LNCAP (cell line): Measurements from ENCODE around the gene EMC9.

Experiments used
- TF ChIP-seq, protein P1 (sequence below): fragments of 450-650 bp; IDR thresholded peaks from 2 replicates; pipeline ENCODE4 v1.5.1; 2017; ENCODE audit warnings: mild to moderate bottlenecking

The EMC9 gene, protein sequence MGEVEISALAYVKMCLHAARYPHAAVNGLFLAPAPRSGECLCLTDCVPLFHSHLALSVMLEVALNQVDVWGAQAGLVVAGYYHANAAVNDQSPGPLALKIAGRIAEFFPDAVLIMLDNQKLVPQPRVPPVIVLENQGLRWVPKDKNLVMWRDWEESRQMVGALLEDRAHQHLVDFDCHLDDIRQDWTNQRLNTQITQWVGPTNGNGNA

GRCh38 chr14:24141097-24141880 lies at the start of gene EMC9:
Gene EMC9, minus strand, starts transcription at chr14:24141591. Its CDS starts 287 bp downstream, at chr14:24141304.
- TF ChIP-seq, protein P1, sequence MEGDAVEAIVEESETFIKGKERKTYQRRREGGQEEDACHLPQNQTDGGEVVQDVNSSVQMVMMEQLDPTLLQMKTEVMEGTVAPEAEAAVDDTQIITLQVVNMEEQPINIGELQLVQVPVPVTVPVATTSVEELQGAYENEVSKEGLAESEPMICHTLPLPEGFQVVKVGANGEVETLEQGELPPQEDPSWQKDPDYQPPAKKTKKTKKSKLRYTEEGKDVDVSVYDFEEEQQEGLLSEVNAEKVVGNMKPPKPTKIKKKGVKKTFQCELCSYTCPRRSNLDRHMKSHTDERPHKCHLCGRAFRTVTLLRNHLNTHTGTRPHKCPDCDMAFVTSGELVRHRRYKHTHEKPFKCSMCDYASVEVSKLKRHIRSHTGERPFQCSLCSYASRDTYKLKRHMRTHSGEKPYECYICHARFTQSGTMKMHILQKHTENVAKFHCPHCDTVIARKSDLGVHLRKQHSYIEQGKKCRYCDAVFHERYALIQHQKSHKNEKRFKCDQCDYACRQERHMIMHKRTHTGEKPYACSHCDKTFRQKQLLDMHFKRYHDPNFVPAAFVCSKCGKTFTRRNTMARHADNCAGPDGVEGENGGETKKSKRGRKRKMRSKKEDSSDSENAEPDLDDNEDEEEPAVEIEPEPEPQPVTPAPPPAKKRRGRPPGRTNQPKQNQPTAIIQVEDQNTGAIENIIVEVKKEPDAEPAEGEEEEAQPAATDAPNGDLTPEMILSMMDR, result no peak

DNA sequence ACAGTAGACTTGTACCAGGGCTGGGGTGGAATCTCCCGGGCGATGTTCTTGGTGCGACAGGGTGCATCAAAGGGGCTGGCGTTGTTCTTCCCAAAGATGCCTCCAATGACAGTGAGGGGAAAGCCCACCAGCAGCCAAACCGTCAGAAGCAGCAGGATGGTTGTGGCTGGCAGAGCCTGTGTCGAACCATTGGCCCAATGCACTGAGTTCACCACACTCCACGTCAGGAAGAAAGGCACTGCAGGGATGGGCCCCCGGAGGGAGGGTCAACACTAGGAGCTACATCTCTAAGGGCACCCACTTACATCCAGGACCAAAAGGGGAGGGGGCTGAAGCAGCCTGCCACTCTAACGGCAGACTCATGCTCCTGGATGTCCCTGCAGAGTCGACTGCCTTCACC lies 49.0 kb upstream of the EMC9 start:
- TF ChIP-seq, protein P1, result no peak

DNA sequence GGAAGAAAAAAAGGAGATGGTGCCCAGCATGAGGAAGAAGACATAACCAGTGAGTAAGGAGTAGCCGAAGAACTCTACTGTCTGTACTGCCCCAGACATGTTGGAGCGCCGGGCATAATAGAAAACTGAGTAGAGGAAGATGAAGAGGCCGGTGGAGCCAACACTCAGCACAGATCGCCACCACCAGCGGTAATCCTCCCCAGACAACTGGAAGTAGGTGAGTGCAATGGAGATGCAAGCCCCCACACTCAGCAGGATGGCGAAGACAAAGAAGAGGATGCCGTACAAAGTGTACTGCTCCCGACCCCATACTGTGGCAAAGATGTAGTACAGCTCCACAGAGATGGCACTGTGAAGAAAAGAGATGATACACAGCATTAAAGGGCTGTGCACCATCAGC lies 48.1 kb upstream of the EMC9 start:
- TF ChIP-seq, protein P1, result no peak

GRCh38 chr14:24189059-24189375 lies 47.6 kb upstream of the EMC9 start:
- TF ChIP-seq, protein P1, result no peak

DNA sequence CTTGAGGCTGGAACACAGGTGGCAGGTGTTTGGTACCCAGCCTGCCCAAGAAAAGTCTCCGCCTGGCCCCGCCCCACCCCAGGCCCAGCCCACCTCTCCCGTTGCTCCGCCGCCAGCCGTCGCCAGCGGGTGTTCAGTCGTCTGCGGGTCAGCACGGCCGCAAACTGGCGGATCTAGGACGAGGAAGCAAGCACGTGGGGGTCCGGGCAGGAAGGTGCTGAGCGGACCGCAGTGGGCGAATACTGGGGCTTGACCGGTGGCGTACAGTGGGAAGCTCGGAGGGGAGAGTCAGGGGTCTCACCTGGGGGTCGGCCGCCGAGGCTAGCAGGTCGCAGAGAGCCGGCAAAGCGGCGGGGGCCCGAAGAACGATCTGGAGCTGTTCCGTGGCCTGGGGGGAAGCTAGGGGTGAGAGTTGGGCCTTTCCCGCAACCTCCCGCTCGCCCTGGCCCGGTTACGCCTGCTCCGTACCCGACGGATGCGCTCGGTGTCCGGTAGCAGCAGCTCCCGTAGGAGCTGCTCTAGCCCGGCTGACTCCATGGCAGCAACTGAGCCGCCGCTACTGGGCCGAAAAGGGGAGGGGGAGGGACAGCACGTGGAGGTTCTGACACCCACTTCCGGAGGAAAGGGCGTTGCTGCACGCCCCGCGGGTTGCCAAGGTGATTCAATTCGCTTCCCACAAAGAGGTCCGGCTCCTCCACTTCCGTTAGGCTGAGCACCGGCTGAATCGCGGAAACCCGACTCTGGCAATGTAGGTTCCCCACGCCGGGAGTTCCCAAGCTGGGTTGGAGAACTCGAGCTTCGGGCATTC lies 47.1 kb upstream of the EMC9 start, which contains the start of gene IPO4:
Gene IPO4 (minus strand): TSS at position 566 of the 808 bp plus-strand sequence. CDS start 29 bp downstream, at position 537.
- TF ChIP-seq, protein P1, result no peak

GRCh38 chr14:24187539-24187915 lies 46.1 kb upstream of the EMC9 start:
- TF ChIP-seq, protein P1, result no peak

DNA sequence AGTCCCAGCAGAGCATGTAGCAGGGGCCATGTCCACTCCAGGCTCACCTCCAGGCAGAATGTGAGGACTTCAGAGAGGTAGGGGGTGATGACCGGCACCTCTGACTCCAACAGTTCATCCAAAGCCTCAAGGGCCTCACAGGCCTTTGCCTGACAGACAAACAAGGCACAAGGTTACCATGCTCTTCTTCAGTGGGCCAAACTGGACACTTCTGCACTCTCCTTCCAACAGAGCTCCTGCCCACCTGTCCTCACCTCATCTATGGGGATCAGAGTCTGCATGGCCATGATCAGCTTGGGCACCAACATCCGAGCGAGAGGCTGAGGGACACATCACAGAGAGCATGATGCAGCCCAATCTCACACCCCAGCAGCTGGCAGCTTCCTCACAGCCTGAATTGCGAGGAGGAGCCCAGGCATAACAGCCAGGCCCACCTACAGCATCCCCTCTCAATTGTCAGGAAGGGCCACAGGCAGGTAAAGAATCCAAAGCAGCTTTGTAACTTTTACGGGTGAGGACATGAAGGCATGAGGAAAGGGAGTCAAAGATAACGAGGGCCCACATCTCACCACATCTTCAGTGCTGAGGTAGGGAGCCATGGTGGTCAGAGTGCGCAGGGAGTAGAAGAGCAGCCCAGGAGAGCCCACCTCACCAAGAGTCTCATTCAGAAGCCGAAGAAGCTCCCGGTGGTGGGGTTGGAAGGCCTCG lies 45.6 kb upstream of the EMC9 start:
- TF ChIP-seq, protein P1, result no peak
